SK-N-SH (cell line): ENCODE data around the gene BLID. TPM values are rescaled to one million over a fixed set of nuclear protein-coding genes. Genes with fewer than 3 reads are reported as not detected.

ENCODE experiments used
- CTCF ChIA-PET: fragments of 300-600, 350-600 bp; formaldehyde crosslinking; extraction: SDS; loops from one replicate; lab custom pipeline; 2021; lab: Yijun Ruan, JAX
- POLR2A ChIA-PET: fragments of 350-600 bp; sonication (Branson Sonifier 250); formaldehyde crosslinking; extraction: SDS; loops from one replicate; lab custom pipeline; 2020; ENCODE audit warnings: antibody characterized with exemption, inconsistent platforms; lab: Yijun Ruan, JAX
- DNase-seq: peaks from one replicate; pipeline ENCODE4 v3.0.0; 2012
- H2AFZ ChIP-seq: fragments of 200-600 bp; sonication (generic); 2 replicates; pipeline ENCODE4 v1.8.1; 2016; ENCODE audit warnings: antibody characterized with exemption, mild to moderate bottlenecking, low read depth
- H3F3A ChIP-seq: fragments of 200-600 bp; sonication (generic); replicated peaks from 2 replicates; pipeline ENCODE3; 2016; ENCODE audit warnings: antibody characterized with exemption, mild to moderate bottlenecking; ENCODE audit not compliant: insufficient read depth
- H3K27ac ChIP-seq, 2 experiments: fragments of 200-500 bp in 1 of 2; fragments of 200-600 bp in 1 of 2; sonication (Bioruptor generic) in 1 of 2; sonication (generic), shearing (Covaris generic) in 1 of 2; 2 replicates each; pipeline versions ENCODE4 v1.5.1 to v1.6.1; 2014 to 2016; ENCODE audit warnings: low read depth in 2 of 2, inconsistent platforms in 1 of 2, low read length in 1 of 2, mild to moderate bottlenecking in 1 of 2, mixed read lengths in 1 of 2
- H3K27me3 ChIP-seq: fragments of 200-600 bp; sonication (generic), shearing (Covaris generic); 2 replicates; pipeline ENCODE4 v1.6.1; 2016; ENCODE audit warnings: mixed run types; ENCODE audit not compliant: insufficient read depth
- H3K36me3 ChIP-seq, 2 experiments: fragments of 200-500 bp in 1 of 2; fragments of 200-600 bp in 1 of 2; sonication (Bioruptor generic) in 1 of 2; sonication (generic) in 1 of 2; replicated peaks in 1 of 2; 2 replicates each; pipeline versions ENCODE3 to v1.5.1; 2014 to 2016; ENCODE audit warnings: low read length in 1 of 2, mild to moderate bottlenecking in 1 of 2; ENCODE audit not compliant: insufficient read depth in 2 of 2, control insufficient read depth in 1 of 2
- H3K4me1 ChIP-seq, 2 experiments: fragments of 200-500 bp in 1 of 2; fragments of 200-600 bp in 1 of 2; sonication (Bioruptor generic) in 1 of 2; sonication (generic), shearing (Covaris generic) in 1 of 2; 2 replicates each; pipeline versions ENCODE4 v1.5.1 to v1.6.1; 2014 to 2016; ENCODE audit warnings: low read depth in 1 of 2, low read length in 1 of 2, mixed run types in 1 of 2; ENCODE audit not compliant: insufficient read depth in 2 of 2, control insufficient read depth in 1 of 2
- H3K4me2 ChIP-seq: fragments of 200-600 bp; sonication (generic), shearing (Covaris generic); 2 replicates; pipeline ENCODE4 v1.6.1; 2017; ENCODE audit warnings: mixed run types
- H3K4me3 ChIP-seq, 2 experiments: fragments of 200-500 bp in 1 of 2; fragments of 200-600 bp in 1 of 2; sonication (Bioruptor generic) in 1 of 2; sonication (generic), shearing (Covaris generic) in 1 of 2; 2 replicates each; pipeline versions ENCODE4 v1.5.1 to v1.8.1; 2014 to 2016; ENCODE audit warnings: low read depth in 2 of 2, inconsistent platforms in 1 of 2, low read length in 1 of 2, mild to moderate bottlenecking in 1 of 2, mixed read lengths in 1 of 2, moderate library complexity in 1 of 2
- H3K79me2 ChIP-seq: fragments of 200-600 bp; sonication (generic); 2 replicates; pipeline ENCODE4 v1.8.1; 2017; ENCODE audit warnings: mild to moderate bottlenecking; ENCODE audit not compliant: insufficient read depth
- H3K9ac ChIP-seq: fragments of 200-600 bp; sonication (generic); 2 replicates; pipeline ENCODE4 v1.6.1; 2017; ENCODE audit warnings: mixed run types
- H3K9me2 ChIP-seq: fragments of 200-600 bp; sonication (generic); 2 replicates; pipeline ENCODE4 v1.6.1; 2017; ENCODE audit warnings: mixed run types
- H3K9me3 ChIP-seq: fragments of 200-600 bp; sonication (generic); 2 replicates; pipeline ENCODE4 v1.6.1; 2017; ENCODE audit warnings: mixed run types, mild to moderate bottlenecking, moderate library complexity
- H4K20me1 ChIP-seq: fragments of 200-600 bp; sonication (generic); 2 replicates; pipeline ENCODE4 v1.6.1; 2017; ENCODE audit warnings: mild to moderate bottlenecking, mixed run types; ENCODE audit not compliant: insufficient read depth
- ELF1 ChIP-seq: IDR thresholded peaks from 2 replicates; pipeline ENCODE4 v1.4.0; 2012
- EZH2phosphoT487 ChIP-seq: fragments of 200-600 bp; sonication (generic); IDR thresholded peaks from 2 replicates; pipeline ENCODE4 v1.6.1; 2017; ENCODE audit warnings: low read depth, mixed run types, mild to moderate bottlenecking, antibody characterized with exemption, moderate library complexity, borderline replicate concordance
- FOSL2 ChIP-seq: IDR thresholded peaks from 2 replicates; pipeline ENCODE4 v1.4.0; 2012; ENCODE audit warnings: low read depth, mild to moderate bottlenecking, moderate library complexity, borderline replicate concordance
- FOXM1 ChIP-seq: IDR thresholded peaks from 2 replicates; pipeline ENCODE4 v1.4.0; 2012; ENCODE audit warnings: low read depth, mild to moderate bottlenecking
- GABPA ChIP-seq: IDR thresholded peaks from 2 replicates; pipeline ENCODE4 v1.4.0; 2012; ENCODE audit warnings: low read depth, mild to moderate bottlenecking
- RAD21 ChIP-seq: IDR thresholded peaks from 2 replicates; pipeline ENCODE4 v1.6.1; 2012; ENCODE audit warnings: mild to moderate bottlenecking, low read length
- RCOR1 ChIP-seq: fragments of 150-350 bp; IDR thresholded peaks from 2 replicates; pipeline ENCODE4 v1.6.1; 2017; ENCODE audit warnings: antibody characterized with exemption, low read length
- RFX5 ChIP-seq: IDR thresholded peaks from 2 replicates; pipeline ENCODE4 v1.6.1; 2012; ENCODE audit warnings: mild to moderate bottlenecking, improper control_type of control experiment, low read length
- SIN3A ChIP-seq: IDR thresholded peaks from 2 replicates; pipeline ENCODE4 v1.6.1; 2012; ENCODE audit warnings: low read depth, mild to moderate bottlenecking, low read length, moderate library complexity, borderline replicate concordance
- TCF12 ChIP-seq: IDR thresholded peaks from 2 replicates; pipeline ENCODE4 v1.4.0; 2012
- TEAD4 ChIP-seq: IDR thresholded peaks from 2 replicates; pipeline ENCODE4 v1.4.0; 2012; ENCODE audit warnings: mild to moderate bottlenecking, borderline replicate concordance; ENCODE audit not compliant: insufficient read depth
- USF2 ChIP-seq: fragments of 150-350 bp; IDR thresholded peaks from 2 replicates; pipeline ENCODE4 v1.6.1; 2017; ENCODE audit warnings: antibody characterized with exemption, low read length, low read depth, borderline replicate concordance
- ZBTB33 ChIP-seq: IDR thresholded peaks from 2 replicates; pipeline ENCODE4 v1.4.0; 2012; ENCODE audit warnings: low read depth, borderline replicate concordance
- WGBS: methylation state at CpG from one replicate; pipeline ENCODE4 v1.1.6; 2017; ENCODE audit warnings: low lambda C conversion rate; 5-methylcytosine and 5-hydroxymethylcytosine counted together
- polyA plus RNA-seq, 3 experiments: library from polyadenylated mRNA; depleted of rRNA; stranded (reverse); fragments of >200 nt; gene quantifications; 2 replicates each; pipeline ENCODE4 v1.2.3, GENCODE V29; 2012
- TF ChIP-seq, protein P1 (sequence below): IDR thresholded peaks from 2 replicates; pipeline ENCODE4 v1.4.0; 2012; ENCODE audit warnings: low read depth
- TF ChIP-seq, protein P2 (sequence below): fragments of 150-350 bp; IDR thresholded peaks from 2 replicates; pipeline ENCODE4 v1.6.1; 2016; ENCODE audit warnings: mild to moderate bottlenecking, low read depth, low read length

Gene BLID
- polyA plus RNA-seq, 1 of the 3 experiments (the other 2 are of a cell fraction): not detected

- peak overlapping the region in 1 of 2 experiments; percentile 98; a peak in 2 of 4 replicates for H3K27ac ChIP-seq
Measured at GRCh38 chr11:122150216-122151124, 34.5 kb upstream of the BLID start.

GRCh38 chr11:122149202-122149601, 33.2 kb upstream of the BLID start:
- CTCF ChIA-PET: no interaction called here
- Histone ChIP-seq H3K79me2 (peaks cover 100% of the 10 kb centered on the region), H3K9me2 (no peaks in the 10 kb centered on the region), H4K20me1 (peaks cover 95% of the 10 kb centered on the region), H3F3A (peaks cover 85% of the 10 kb centered on the region), H3K36me3 (peaks cover 3 to 89% of the 10 kb centered on the region in 2 experiments)
- no peak for TF ChIP-seq ZBTB33
- TF ChIP-seq, all 33 proteins: peak for 0
- Histone ChIP-seq H3K27ac (peak overlapping the region in 1 of 2 experiments; percentile 98; a peak in 2 of 4 replicates), H3K4me3 (no peak overlapping the region), H3K9me3 (no peaks in the 10 kb centered on the region), H3K4me1 (peaks cover 0 to 65% of the 10 kb centered on the region in 2 experiments; a peak in 2 of 4 replicates), H3K4me2 (no peak overlapping the region), H3K9ac (no peak overlapping the region), H3K27me3 (no peaks in the 10 kb centered on the region), H2AFZ (no peak overlapping the region)
- WGBS: 77% methylated on average over 4 of the region's 4 CpGs
- no peak for DNase-seq
- POLR2A ChIA-PET: no interaction called here

More at GRCh38 chr11:122150216-122151124, 34.5 kb upstream of the BLID start:
- H3K27me3 ChIP-seq: no peaks in the 10 kb centered on the region
- H3K9me2 ChIP-seq: no peaks in the 10 kb centered on the region
- ChIA-PET POLR2A (no interaction called here), CTCF (interaction anchor here (0.7 kb wide), 1 partner anchor 498 kb away, joined by 3 read pairs; no protein-coding TSS in a partner anchor)
- no peak for TF ChIP-seq EZH2phosphoT487
- no peak for TF ChIP-seq USF2
- no peak for TF ChIP-seq TCF12
- TF ChIP-seq FOXM1: no peak
- TF ChIP-seq FOSL2: no peak
- TF ChIP-seq RAD21: no peak
- no peak for TF ChIP-seq GABPA
- TF ChIP-seq ELF1: no peak
- TF ChIP-seq, protein P1, sequence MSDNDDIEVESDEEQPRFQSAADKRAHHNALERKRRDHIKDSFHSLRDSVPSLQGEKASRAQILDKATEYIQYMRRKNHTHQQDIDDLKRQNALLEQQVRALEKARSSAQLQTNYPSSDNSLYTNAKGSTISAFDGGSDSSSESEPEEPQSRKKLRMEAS: no peak
- TF ChIP-seq, protein P2, sequence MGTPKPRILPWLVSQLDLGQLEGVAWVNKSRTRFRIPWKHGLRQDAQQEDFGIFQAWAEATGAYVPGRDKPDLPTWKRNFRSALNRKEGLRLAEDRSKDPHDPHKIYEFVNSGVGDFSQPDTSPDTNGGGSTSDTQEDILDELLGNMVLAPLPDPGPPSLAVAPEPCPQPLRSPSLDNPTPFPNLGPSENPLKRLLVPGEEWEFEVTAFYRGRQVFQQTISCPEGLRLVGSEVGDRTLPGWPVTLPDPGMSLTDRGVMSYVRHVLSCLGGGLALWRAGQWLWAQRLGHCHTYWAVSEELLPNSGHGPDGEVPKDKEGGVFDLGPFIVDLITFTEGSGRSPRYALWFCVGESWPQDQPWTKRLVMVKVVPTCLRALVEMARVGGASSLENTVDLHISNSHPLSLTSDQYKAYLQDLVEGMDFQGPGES: no peak
- no peak for TF ChIP-seq TEAD4
- TF ChIP-seq SIN3A: no peak
- no peak for TF ChIP-seq RFX5
- TF ChIP-seq RCOR1: no peak
- H2AFZ ChIP-seq: no peak overlapping the region
- DNase-seq: no peak
- H3K9ac ChIP-seq: no peak overlapping the region
- H3K4me1 ChIP-seq: peaks cover 0 to 64% of the 10 kb centered on the region in 2 experiments; a peak in 2 of 4 replicates
- WGBS: 93% methylated on average over 5 of the region's 5 CpGs
- peaks cover 100% of the 10 kb centered on the region for H3K79me2 ChIP-seq
- H3F3A ChIP-seq: peaks cover 85% of the 10 kb centered on the region
- peaks cover 7 to 92% of the 10 kb centered on the region in 2 experiments for H3K36me3 ChIP-seq
- H3K4me2 ChIP-seq: no peak overlapping the region
- H4K20me1 ChIP-seq: peaks cover 96% of the 10 kb centered on the region
- H3K4me3 ChIP-seq: no peak overlapping the region
- H3K9me3 ChIP-seq: no peaks in the 10 kb centered on the region
